Measurements from ENCODE around the gene LRCH4.
A peak's percentile ranks its signal among the peaks of the same experiment; 100 is the strongest.

LRCH4 gene

GRCh38 chr7:100585511-100586265, at the start of gene LRCH4:
Gene LRCH4 (minus strand): TSS chr7:100586129. CDS start chr7:100586100, 29 bp downstream.
- H3K4me3 ChIP-seq (replicated peaks; ENCODE audit: low read depth, low read length), result peak within 1 kb of the TSS; percentile 80
- no peak for DNase-seq (ENCODE audit: low read depth)
- no peak for TF ChIP-seq CTCF (IDR thresholded peaks at IDR 0.05; ENCODE audit: low read length, missing control alignments)

GRCh38 chr7:100632951-100633717, 47.2 kb upstream of the LRCH4 start:
- peak overlapping the region; percentile 43 for H3K4me3 ChIP-seq (replicated peaks; ENCODE audit: low read depth, low read length)
- TF ChIP-seq CTCF (IDR thresholded peaks at IDR 0.05; ENCODE audit: low read length, missing control alignments), result peak; percentile 31
- peak; percentile 24 for DNase-seq (ENCODE audit: low read depth)

- no peak overlapping the region for H3K4me3 ChIP-seq (replicated peaks; ENCODE audit: low read depth, low read length)
- DNase-seq (ENCODE audit: low read depth), result no peak
- TF ChIP-seq CTCF (IDR thresholded peaks at IDR 0.05; ENCODE audit: low read length, missing control alignments), result no peak
Observed at GRCh38 chr7:100630066-100630465, 44.1 kb upstream of the LRCH4 start.

GRCh38 chr7:100629117-100629716, 43.3 kb upstream of the LRCH4 start:
- peak; percentile 37 for TF ChIP-seq CTCF (IDR thresholded peaks at IDR 0.05; ENCODE audit: low read length, missing control alignments)
- peak; percentile 32 for DNase-seq (ENCODE audit: low read depth)
- H3K4me3 ChIP-seq (replicated peaks; ENCODE audit: low read depth, low read length), result no peak overlapping the region

- DNase-seq (ENCODE audit: low read depth), result no peak
- TF ChIP-seq CTCF (IDR thresholded peaks at IDR 0.05; ENCODE audit: low read length, missing control alignments), result no peak
- no peak overlapping the region for H3K4me3 ChIP-seq (replicated peaks; ENCODE audit: low read depth, low read length)
Observed at GRCh38 chr7:100627238-100627549, 41.3 kb upstream of the LRCH4 start.

GRCh38 chr7:100626530-100627237, 40.8 kb upstream of the LRCH4 start:
- peak overlapping the region; percentile 28 for H3K4me3 ChIP-seq (replicated peaks; ENCODE audit: low read depth, low read length)
- peak; percentile 85 for DNase-seq (ENCODE audit: low read depth)
- no peak for TF ChIP-seq CTCF (IDR thresholded peaks at IDR 0.05; ENCODE audit: low read length, missing control alignments)
